ENCODE measurements around the gene ARHGEF17.

DNA sequence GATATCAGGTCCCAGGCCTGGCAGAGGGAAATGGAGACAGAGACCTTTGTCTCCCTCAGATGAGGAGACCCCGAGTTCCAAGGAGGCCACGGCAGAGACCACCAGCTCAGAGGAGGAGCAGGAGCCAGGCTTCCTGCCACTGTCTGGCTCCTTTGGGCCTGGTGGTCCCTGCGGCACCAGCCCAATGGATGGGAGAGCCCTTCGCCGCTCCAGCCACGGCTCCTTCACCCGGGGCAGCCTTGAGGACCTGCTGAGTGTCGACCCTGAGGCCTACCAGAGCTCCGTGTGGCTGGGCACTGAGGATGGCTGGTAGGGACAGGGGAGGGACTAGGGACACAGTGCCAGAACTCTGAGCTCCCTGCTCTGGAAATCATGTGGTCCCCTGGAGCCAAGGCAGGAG, 55.1 kb downstream of the ARHGEF17 start:
- TF ChIP-seq, protein P1, sequence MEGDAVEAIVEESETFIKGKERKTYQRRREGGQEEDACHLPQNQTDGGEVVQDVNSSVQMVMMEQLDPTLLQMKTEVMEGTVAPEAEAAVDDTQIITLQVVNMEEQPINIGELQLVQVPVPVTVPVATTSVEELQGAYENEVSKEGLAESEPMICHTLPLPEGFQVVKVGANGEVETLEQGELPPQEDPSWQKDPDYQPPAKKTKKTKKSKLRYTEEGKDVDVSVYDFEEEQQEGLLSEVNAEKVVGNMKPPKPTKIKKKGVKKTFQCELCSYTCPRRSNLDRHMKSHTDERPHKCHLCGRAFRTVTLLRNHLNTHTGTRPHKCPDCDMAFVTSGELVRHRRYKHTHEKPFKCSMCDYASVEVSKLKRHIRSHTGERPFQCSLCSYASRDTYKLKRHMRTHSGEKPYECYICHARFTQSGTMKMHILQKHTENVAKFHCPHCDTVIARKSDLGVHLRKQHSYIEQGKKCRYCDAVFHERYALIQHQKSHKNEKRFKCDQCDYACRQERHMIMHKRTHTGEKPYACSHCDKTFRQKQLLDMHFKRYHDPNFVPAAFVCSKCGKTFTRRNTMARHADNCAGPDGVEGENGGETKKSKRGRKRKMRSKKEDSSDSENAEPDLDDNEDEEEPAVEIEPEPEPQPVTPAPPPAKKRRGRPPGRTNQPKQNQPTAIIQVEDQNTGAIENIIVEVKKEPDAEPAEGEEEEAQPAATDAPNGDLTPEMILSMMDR (conservative IDR thresholded peaks at IDR 0.05 in 1 of 2, IDR thresholded peaks at IDR 0.05 in 1 of 2; ENCODE audit: extremely low read depth in 1 of 2, insufficient read depth in 1 of 2, low read depth in 1 of 2, low read length in 2 of 2): no peak
- no peak for TF ChIP-seq EZH2 (IDR thresholded peaks at IDR 0.05; ENCODE audit: borderline replicate concordance, low read length)

Measured in mammary epithelial cell (primary cell).